PC-3 (cell line): ENCODE measurements around the gene VMO1.

Source experiments
- EZH2 ChIP-seq: fragments of 300-600 bp; sonication (generic); IDR thresholded peaks from one replicate; pipeline ENCODE4 v1.6.1; 2017; ENCODE audit warnings: antibody characterized with exemption, mild to moderate bottlenecking, low read length; ENCODE audit not compliant: unreplicated experiment
- EZH2phosphoT487 ChIP-seq: fragments of 300-600 bp; sonication (generic); IDR thresholded peaks from 2 replicates; pipeline ENCODE4 v1.6.1; 2018; ENCODE audit warnings: mild to moderate bottlenecking, antibody characterized with exemption, low read length, borderline replicate concordance
- TF ChIP-seq, protein P1 (sequence below): fragments of 300-600 bp; sonication (generic); conservative IDR thresholded peaks from 2 replicates; pipeline ENCODE4 v1.5.1; 2017; ENCODE audit warnings: antibody characterized with exemption, low read depth, mild to moderate bottlenecking, low read length

DNA sequence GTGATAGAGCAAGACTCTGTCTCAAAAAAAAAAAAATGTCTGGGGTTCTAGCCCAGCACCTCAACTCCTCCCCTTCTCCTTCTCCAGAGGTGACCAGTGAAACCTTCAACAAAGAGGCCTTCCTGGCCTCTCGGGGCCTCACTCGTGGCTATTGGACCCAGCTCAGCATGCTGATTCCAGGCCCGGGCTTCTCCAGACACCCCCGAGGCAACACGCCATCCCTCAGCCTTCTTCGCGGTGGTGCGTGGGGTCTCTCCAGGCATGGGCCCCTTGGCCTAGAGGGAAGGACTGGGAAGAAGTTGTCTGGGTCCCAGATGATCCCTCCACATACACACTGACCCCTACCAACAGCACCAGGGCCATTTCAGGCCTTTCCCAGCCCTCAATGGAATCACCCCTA lies 42.9 kb downstream of the VMO1 start:
- TF ChIP-seq, protein P1, sequence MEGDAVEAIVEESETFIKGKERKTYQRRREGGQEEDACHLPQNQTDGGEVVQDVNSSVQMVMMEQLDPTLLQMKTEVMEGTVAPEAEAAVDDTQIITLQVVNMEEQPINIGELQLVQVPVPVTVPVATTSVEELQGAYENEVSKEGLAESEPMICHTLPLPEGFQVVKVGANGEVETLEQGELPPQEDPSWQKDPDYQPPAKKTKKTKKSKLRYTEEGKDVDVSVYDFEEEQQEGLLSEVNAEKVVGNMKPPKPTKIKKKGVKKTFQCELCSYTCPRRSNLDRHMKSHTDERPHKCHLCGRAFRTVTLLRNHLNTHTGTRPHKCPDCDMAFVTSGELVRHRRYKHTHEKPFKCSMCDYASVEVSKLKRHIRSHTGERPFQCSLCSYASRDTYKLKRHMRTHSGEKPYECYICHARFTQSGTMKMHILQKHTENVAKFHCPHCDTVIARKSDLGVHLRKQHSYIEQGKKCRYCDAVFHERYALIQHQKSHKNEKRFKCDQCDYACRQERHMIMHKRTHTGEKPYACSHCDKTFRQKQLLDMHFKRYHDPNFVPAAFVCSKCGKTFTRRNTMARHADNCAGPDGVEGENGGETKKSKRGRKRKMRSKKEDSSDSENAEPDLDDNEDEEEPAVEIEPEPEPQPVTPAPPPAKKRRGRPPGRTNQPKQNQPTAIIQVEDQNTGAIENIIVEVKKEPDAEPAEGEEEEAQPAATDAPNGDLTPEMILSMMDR: no peak
- TF ChIP-seq EZH2: no peak
- no peak for TF ChIP-seq EZH2phosphoT487
